Activated T-helper 9 cell treated with anti-CD3 and anti-CD28 coated beads, Interleukin-2, amount 50 U/mL, for 16 hours (primary cell): ENCODE results near the gene SLC35F2.
"Not testable (repeated sequence)": the region's sequence is repeated elsewhere in the genome, so short reads cannot be mapped to it uniquely, and the experiment has no call there.

ENCODE experiments used
- DNase-seq: peaks from one replicate; pipeline ENCODE4 v3.0.0-alpha.2; 2020; ENCODE audit warnings: low read depth

The SLC35F2 gene, protein sequence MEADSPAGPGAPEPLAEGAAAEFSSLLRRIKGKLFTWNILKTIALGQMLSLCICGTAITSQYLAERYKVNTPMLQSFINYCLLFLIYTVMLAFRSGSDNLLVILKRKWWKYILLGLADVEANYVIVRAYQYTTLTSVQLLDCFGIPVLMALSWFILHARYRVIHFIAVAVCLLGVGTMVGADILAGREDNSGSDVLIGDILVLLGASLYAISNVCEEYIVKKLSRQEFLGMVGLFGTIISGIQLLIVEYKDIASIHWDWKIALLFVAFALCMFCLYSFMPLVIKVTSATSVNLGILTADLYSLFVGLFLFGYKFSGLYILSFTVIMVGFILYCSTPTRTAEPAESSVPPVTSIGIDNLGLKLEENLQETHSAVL

GRCh38 chr11:107858217-107859070 lies at the start of gene SLC35F2:
TSS of gene SLC35F2 (minus strand) at chr11:107858787. CDS start at chr11:107858767, 20 bp downstream.
- DNase-seq, result peak; percentile 54

GRCh38 chr11:107908211-107908610 lies 49.6 kb upstream of the SLC35F2 start:
- DNase-seq, result no peak

DNA sequence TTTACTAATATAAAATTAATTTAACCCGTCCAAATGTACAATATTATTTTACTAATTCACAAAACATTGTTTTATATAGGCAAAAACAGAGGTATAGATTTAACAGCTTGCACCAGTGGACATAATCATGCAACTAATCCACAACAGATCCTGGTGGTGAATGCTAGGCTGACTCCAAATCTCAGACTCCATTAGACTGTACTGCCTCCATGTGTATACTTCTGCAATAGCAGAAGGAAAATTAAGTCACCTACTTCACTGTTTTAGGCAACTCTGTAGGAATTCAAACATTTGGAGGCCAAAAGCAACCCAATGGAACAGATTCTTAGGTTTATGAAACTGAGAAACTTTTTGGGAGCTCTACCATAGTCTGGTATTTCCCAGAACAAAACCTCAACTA lies 39.7 kb upstream of the SLC35F2 start:
- DNase-seq, result no peak

DNA sequence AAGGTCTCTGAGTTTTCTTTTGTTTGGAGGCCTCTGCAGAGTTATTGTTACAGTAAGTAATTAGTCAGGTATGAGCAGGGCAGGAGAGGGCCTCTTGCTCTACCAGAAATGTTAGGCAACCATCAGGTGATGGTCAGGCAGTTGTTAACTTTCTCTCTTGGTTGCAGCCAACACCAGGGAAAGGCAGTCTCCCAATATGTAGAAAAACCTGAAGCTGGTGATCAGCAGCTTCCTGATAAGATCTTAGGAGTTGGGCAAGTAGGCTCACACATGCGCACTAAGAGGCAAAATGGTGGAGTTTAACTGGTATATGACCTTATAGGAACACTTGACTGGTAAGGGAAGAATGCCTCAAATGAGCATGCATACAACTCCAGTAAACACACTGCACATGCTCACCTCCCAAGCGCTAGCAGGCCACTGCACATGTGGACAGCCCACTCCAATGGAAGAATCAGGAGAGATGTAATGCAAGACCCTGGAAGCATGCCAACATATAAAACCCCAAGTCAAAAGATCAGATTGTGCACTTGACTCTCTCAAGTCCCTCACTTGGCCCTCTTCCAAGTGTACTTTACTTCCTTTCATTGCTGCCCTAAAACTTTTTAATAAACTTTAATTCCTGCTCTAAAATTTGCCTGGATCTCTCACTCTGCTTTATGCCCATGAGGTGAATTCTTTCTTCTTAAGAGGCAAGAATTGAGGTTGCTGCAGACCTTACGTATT lies 23.7 kb upstream of the SLC35F2 start:
- DNase-seq, result no peak

DNA sequence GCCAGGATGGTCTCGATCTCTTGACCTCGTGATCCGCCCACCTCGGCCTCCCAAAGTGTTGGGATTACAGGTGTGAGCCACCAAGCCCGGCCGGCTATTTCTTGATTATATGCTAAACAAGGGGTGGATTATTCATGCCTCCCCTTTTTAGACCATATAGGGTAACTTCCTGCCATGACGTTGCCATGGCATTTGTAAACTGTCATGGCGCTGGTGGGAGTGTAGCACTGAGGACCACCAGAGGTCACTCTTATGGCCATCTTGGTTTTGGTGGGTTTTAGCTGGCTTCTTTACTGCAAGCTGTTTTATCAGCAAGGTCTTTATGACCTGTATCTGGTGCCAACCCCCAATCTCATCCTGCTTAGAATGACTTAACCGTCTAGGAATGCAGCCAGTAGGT lies 22.9 kb upstream of the SLC35F2 start:
- DNase-seq, result not testable (repeated sequence)

DNA sequence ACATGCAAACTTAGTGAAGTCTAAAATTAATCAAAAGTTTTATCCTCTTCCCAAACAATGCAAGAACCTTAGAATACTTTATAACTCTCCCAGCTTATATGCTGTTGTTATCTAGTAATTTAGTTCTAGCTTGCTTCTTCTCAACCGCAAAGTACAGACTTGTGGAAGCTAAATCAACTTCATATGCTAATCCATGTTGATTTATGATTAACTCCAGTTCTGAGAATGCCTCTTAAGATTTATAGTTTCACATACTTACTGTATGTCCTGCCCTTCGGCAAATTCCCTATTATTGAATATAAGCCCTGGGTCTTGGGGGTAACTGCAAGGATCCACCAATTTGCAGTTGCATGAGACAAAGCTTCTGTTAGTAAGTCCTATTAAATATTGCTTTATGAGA lies 17.6 kb upstream of the SLC35F2 start:
- DNase-seq, result no peak

DNA sequence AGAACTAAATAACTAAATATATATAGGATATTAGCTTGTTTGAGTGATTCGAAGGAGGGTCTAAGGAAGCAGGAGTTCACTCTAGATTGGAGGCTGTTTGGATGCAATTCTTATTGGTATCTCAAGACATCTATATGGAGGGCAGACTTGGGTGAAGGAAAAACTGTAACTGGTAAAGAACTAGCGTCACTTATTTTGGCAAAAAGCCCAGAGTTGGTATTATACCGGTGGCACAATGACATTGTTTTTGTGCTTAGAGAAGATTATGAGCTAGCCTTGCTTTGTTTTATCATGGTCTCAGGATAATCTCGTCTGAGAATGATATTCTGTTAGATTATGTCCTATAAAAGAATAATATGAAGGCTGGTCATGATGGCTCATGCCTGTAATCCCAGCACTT lies 6.0 kb upstream of the SLC35F2 start:
- no peak for DNase-seq

DNA sequence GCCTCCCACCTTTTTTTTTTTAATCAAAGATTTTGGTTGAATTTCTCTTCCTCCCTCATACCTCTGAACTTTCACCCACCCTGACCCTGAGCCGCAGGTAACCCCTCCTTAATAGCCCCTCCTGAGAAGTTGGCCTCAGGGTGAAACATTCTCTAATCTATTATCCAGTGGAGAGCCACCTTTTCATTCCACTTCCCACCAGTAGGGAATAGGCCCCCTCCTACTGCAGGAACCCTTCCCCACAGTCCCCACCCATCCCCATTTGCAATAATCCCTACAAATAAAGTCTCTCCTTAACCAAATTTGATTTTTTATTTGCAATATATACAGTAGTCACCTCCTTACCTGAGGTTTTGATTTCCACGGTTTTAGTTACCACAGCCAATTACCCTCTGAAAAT lies 2.1 kb upstream of the SLC35F2 start:
- DNase-seq, result no peak

GRCh38 chr11:107860240-107860620 lies 1.6 kb upstream of the SLC35F2 start:
- DNase-seq, result not testable (repeated sequence)

- DNase-seq, result peak; percentile 13
Measured at GRCh38 chr11:107859459-107860239, 1.1 kb upstream of the SLC35F2 start.

DNA sequence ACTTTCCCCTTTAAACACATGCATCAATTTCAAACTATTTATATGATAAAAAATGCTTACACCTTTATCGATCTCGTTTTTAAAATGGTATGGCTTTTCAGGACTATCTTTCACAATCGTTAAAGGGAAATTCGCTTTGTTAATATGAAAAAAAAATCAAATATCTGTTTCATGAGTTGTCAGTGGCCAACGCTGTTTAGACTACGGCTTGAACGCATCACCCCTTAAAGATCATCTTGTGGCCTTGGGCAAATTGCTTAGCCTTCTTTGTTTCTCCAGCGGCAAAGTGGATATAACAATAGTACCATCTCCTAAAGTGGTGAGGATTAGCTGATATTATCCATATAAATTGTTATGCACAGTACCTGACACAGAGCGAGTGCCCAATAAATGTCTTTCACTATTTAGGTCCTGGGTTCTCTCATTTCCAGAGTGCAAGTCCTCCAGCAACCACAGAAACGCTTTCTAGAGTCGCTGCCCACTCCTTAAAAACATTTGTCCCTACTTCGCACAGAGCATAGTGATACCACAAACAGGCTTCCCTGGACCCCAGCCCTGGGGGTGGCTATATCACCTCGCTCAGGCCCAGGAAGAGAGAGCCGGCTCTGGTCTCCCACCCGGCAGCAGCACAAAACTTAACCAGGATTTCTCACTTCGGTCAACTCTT lies 904 bp downstream of the SLC35F2 start:
- no peak for DNase-seq

DNA sequence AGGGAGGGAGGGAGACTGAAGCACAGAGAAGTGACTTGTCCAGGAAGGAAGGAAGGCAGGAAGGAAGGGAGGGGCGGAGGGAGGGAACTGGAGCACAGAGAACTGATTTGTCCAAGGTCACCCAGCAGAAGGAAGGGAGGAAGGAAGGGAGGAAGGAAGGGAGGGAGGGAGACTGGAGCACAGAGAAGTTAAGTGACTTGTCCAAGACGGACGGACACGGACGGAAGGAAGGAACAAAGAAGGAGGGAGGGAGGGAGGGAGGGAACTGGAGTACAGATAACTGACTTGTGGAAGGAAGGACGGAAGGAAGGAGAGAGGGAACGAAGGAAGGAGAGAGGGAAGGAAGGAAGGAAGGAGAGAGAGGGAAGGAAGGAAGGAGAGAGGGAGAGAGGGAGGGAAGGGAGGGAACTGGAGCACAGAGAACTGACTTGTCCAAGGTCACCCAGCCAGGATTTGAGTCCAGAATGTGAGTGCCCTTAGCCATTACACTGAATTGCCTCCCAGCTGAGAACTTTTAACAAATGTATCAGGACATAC lies 1.5 kb downstream of the SLC35F2 start:
- no peak for DNase-seq

- DNase-seq, result no peak
Measured at GRCh38 chr11:107856180-107856980, 2.2 kb downstream of the SLC35F2 start.

- DNase-seq, result no peak
Measured at GRCh38 chr11:107853070-107853469, 5.5 kb downstream of the SLC35F2 start.

- no peak for DNase-seq
Measured at GRCh38 chr11:107851704-107852310, 6.8 kb downstream of the SLC35F2 start.

GRCh38 chr11:107849790-107850189 lies 8.8 kb downstream of the SLC35F2 start:
- no peak for DNase-seq

- DNase-seq, result no peak
Measured at GRCh38 chr11:107848345-107848744, 10.2 kb downstream of the SLC35F2 start.

- no peak for DNase-seq
Measured at GRCh38 chr11:107847184-107847583, 11.4 kb downstream of the SLC35F2 start.

DNA sequence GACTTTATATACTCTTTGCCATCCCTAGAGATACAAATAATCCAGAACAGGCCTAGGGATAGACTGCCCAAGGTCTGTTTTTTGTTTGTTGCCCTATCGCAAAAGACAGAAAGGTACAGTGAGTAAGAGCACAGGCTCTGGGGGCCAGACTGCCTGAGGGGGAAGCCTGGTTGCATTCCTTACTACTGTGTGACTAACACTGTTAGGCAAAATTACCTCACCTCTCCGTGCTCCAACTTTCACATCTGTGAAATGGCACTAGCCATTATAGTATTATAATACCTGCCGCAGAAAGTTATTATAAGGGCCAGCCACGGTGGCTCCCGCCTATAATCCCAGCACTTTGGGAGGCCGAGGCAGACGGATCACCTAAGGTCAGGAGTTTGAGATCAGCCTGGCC lies 14.5 kb downstream of the SLC35F2 start:
- DNase-seq, result no peak
